ENCODE data around the gene SLC25A27. TPM values are rescaled to one million over a fixed set of nuclear protein-coding genes. Genes with fewer than 3 reads are reported as not detected.

SLC25A27 gene
- total and polyA plus RNA-seq, 2 experiments from 2014 or later, result 2.4 to 3.0 TPM

DNA sequence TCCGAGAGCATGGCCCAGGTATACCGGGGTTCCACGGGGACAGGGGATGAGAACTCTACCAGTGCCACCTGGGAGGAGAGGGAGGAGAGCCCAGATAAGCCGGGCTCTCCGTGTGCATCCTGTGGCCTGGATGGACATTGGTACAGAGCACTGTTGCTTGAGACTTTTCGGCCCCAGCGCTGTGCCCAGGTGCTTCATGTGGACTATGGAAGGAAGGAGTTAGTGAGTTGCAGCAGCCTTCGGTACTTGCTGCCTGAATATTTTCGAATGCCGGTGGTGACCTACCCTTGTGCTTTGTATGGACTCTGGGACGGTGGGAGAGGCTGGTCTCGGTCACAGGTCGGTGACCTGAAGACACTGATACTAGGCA lies 36.2 kb downstream of the SLC25A27 start:
- in situ Hi-C loops (cut with MboI), result no loop called here
- 88 to 94% methylated on average over 13 of the region's 13 CpGs for WGBS, 2 experiments (ENCODE audit: low coverage in 1 of 2, low lambda C conversion rate in 2 of 2, missing lambda C conversion rate in 2 of 2)

DNA sequence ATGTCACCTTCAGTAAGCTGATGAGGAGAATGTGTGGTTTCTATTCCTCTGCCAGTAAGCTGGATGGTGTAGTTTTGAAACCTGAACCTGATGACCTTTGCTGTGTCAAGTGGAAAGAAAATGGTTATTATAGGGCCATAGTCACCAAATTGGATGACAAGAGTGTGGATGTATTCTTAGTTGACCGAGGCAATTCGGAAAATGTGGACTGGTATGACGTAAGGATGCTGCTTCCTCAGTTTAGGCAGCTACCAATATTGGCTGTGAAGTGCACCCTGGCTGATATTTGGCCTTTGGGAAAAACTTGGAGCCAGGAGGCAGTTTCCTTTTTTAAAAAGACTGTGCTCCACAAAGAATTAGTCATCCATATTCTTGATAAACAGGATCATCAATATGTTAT lies 36.9 kb downstream of the SLC25A27 start:
- no peaks in the 10 kb centered on the region for H3K36me3 ChIP-seq (ENCODE audit: low read depth)
- no peaks in the 10 kb centered on the region for H3K79me2 ChIP-seq (ENCODE audit: insufficient read depth)
- H3K4me2 ChIP-seq (ENCODE audit: unreplicated experiment), result no peak overlapping the region
- no peaks in the 10 kb centered on the region for H3K27me3 ChIP-seq (replicated peaks; ENCODE audit: insufficient read depth)
- H3K27ac ChIP-seq, result no peak overlapping the region
- no peaks in the 10 kb centered on the region for H4K20me1 ChIP-seq (ENCODE audit: insufficient read depth)
- no peak overlapping the region for H2AFZ ChIP-seq
- H3K9me2 ChIP-seq (ENCODE audit: insufficient read depth), result no peaks in the 10 kb centered on the region
- TF ChIP-seq EZH2phosphoT487 (IDR thresholded peaks at IDR 0.05; ENCODE audit: insufficient read depth, low read depth) (no peak), EZH2 (IDR thresholded peaks at IDR 0.05; ENCODE audit: insufficient read depth, poor library complexity, severe bottlenecking) (no peak)
- no peaks in the 10 kb centered on the region for H3F3A ChIP-seq (ENCODE audit: insufficient read depth)
- no peak overlapping the region for H3K4me3 ChIP-seq
- 3 to 5% methylated on average over 3 of the region's 3 CpGs for WGBS, 2 experiments (ENCODE audit: low coverage in 1 of 2, low lambda C conversion rate in 2 of 2, missing lambda C conversion rate in 2 of 2)
- DNase-seq, result no peak
- in situ Hi-C loops (cut with MboI), result no loop called here
- H3K9me3 ChIP-seq (ENCODE audit: low read depth), result no peaks in the 10 kb centered on the region
- peaks cover 6% of the 10 kb centered on the region for H3K4me1 ChIP-seq (ENCODE audit: insufficient read depth)
- H3K9ac ChIP-seq, result no peak overlapping the region

More for the DNA sequence above, 36.2 kb downstream of the SLC25A27 start:
- Histone ChIP-seq H3K79me2 (ENCODE audit: insufficient read depth) (no peaks in the 10 kb centered on the region), H3K4me3 (no peak overlapping the region), H3K27ac (no peak overlapping the region), H3K27me3 (replicated peaks; ENCODE audit: insufficient read depth) (no peaks in the 10 kb centered on the region), H3K9ac (no peak overlapping the region), H3K4me2 (ENCODE audit: unreplicated experiment) (no peak overlapping the region), H3F3A (ENCODE audit: insufficient read depth) (no peaks in the 10 kb centered on the region), H4K20me1 (ENCODE audit: insufficient read depth) (no peaks in the 10 kb centered on the region), H3K36me3 (ENCODE audit: low read depth) (no peaks in the 10 kb centered on the region), H3K9me2 (ENCODE audit: insufficient read depth) (no peaks in the 10 kb centered on the region), H3K4me1 (ENCODE audit: insufficient read depth) (peaks cover 9% of the 10 kb centered on the region), H2AFZ (no peak overlapping the region), H3K9me3 (ENCODE audit: low read depth) (no peaks in the 10 kb centered on the region)
- no peak for DNase-seq
- TF ChIP-seq EZH2 (IDR thresholded peaks at IDR 0.05; ENCODE audit: insufficient read depth, poor library complexity, severe bottlenecking) (no peak), EZH2phosphoT487 (IDR thresholded peaks at IDR 0.05; ENCODE audit: insufficient read depth, low read depth) (no peak)

DNA sequence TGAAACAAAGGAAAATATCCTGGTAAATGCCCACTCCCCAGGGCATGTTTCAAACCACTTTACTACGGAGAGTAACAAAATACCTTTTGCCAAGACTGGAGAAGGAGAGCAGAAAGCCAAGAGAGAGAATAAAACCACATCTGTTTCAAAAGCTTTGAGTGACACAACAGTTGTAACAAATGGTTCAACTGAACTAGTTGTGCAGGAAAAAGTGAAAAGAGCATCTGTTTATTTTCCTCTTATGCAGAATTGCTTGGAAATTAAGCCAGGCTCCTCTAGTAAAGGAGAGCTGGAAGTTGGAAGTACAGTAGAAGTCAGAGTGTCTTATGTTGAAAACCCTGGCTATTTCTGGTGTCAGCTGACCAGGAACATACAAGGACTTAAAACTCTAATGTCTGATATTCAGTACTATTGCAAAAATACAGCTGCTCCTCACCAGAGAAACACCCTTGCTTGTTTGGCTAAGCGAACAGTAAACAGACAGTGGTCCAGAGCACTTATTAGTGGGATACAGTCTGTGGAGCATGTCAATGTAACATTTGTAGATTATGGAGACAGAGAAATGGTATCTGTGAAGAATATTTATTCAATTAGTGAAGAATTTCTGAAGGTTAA lies 37.5 kb downstream of the SLC25A27 start:
- in situ Hi-C loops (cut with MboI), result no loop called here
- 46% methylated on average over 2 of the region's 2 CpGs for WGBS, 2 experiments (ENCODE audit: low coverage in 1 of 2, low lambda C conversion rate in 2 of 2, missing lambda C conversion rate in 2 of 2)
- Histone ChIP-seq H3F3A (ENCODE audit: insufficient read depth) (no peaks in the 10 kb centered on the region), H3K36me3 (ENCODE audit: low read depth) (no peaks in the 10 kb centered on the region), H3K9me3 (ENCODE audit: low read depth) (no peaks in the 10 kb centered on the region), H2AFZ (no peak overlapping the region), H3K79me2 (ENCODE audit: insufficient read depth) (no peaks in the 10 kb centered on the region), H3K4me2 (ENCODE audit: unreplicated experiment) (no peak overlapping the region), H3K4me1 (ENCODE audit: insufficient read depth) (peaks cover under 1% of the 10 kb centered on the region; the same call in 1 of the 2 replicates), H3K9ac (no peak overlapping the region), H3K9me2 (ENCODE audit: insufficient read depth) (no peaks in the 10 kb centered on the region), H3K4me3 (no peak overlapping the region), H4K20me1 (ENCODE audit: insufficient read depth) (no peaks in the 10 kb centered on the region), H3K27ac (no peak overlapping the region), H3K27me3 (replicated peaks; ENCODE audit: insufficient read depth) (no peaks in the 10 kb centered on the region)
- no peak for TF ChIP-seq EZH2phosphoT487 (IDR thresholded peaks at IDR 0.05; ENCODE audit: insufficient read depth, low read depth)
- no peak for TF ChIP-seq EZH2 (IDR thresholded peaks at IDR 0.05; ENCODE audit: insufficient read depth, poor library complexity, severe bottlenecking)
- no peak for DNase-seq

DNA sequence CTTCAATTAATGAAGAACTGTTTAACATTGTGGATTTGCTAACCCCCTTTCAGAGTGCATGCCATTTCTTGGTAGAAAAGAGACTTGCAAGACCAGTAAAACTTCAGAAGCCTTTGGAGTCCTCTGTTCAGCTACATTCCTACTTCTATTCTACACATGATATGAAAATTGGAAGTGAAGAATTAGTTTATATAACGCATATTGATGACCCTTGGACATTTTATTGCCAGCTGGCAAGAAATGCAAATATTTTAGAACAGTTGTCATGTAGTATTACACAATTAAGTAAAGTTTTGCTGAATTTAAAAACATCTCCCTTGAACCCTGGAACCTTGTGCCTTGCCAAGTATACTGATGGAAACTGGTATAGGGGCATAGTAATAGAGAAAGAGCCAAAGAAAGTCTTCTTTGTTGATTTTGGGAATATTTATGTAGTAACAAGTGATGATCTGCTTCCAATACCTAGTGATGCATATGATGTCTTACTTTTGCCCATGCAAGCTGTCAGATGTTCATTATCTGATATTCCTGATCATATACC lies 38.2 kb downstream of the SLC25A27 start:
- Histone ChIP-seq H3K4me1 (ENCODE audit: insufficient read depth) (no peaks in the 10 kb centered on the region), H3K27ac (no peak overlapping the region), H3K27me3 (replicated peaks; ENCODE audit: insufficient read depth) (no peaks in the 10 kb centered on the region), H2AFZ (no peak overlapping the region), H3K4me2 (ENCODE audit: unreplicated experiment) (no peak overlapping the region), H3K36me3 (ENCODE audit: low read depth) (no peaks in the 10 kb centered on the region), H3K79me2 (ENCODE audit: insufficient read depth) (no peaks in the 10 kb centered on the region), H3K9ac (no peak overlapping the region), H3K9me2 (ENCODE audit: insufficient read depth) (no peaks in the 10 kb centered on the region), H3K9me3 (ENCODE audit: low read depth) (no peaks in the 10 kb centered on the region), H4K20me1 (ENCODE audit: insufficient read depth) (no peaks in the 10 kb centered on the region), H3K4me3 (no peak overlapping the region), H3F3A (ENCODE audit: insufficient read depth) (no peaks in the 10 kb centered on the region)
- WGBS, 2 experiments (ENCODE audit: low coverage in 1 of 2, low lambda C conversion rate in 2 of 2, missing lambda C conversion rate in 2 of 2), result 12 to 27% methylated on average over 1 of the region's 1 CpG
- in situ Hi-C loops (cut with MboI), result no loop called here
- TF ChIP-seq EZH2 (IDR thresholded peaks at IDR 0.05; ENCODE audit: insufficient read depth, poor library complexity, severe bottlenecking) (no peak), EZH2phosphoT487 (IDR thresholded peaks at IDR 0.05; ENCODE audit: insufficient read depth, low read depth) (no peak)
- no peak for DNase-seq

Measured in GM23248 (cell line).